Measurements from ENCODE around the gene SPIRE2. TPM values are rescaled to one million over a fixed set of nuclear protein-coding genes. Genes with fewer than 3 reads are reported as not detected.
A peak's percentile ranks its signal among the peaks of the same experiment; 100 is the strongest.

Gene SPIRE2
- total and polyA plus RNA-seq, 9 of the 15 experiments (the other 6 are each of a cell fraction or from before 2014, with no cell fraction given) = 0.70 to 7.5 (median 4.6) TPM

GRCh38 chr16:89847051-89847939 lies 19.0 kb downstream of the SPIRE2 start:
- H3K36me3 ChIP-seq (ENCODE audit: control insufficient read depth, insufficient read depth, low read length) = no peaks in the 10 kb centered on the region
- H2AFZ ChIP-seq (ENCODE audit: low read depth, low read length) = no peak overlapping the region
- no peaks in the 10 kb centered on the region for H3K27me3 ChIP-seq (ENCODE audit: control insufficient read depth in 2 of 2, insufficient read depth in 2 of 2, low read length in 2 of 2)
- BruUV-seq (replicated peaks) = no TSS peak
- WGBS (ENCODE audit: insufficient coverage, low coverage, missing lambda C conversion rate) = 49% methylated on average over 26 of the region's 26 CpGs
- peaks cover 0 to 36% of the 10 kb centered on the region in 2 experiments; a peak in 3 of 5 replicates for H3K4me1 ChIP-seq (replicated peaks in 1 of 2; ENCODE audit: control insufficient read depth in 2 of 2, insufficient read depth in 2 of 2, low read length in 2 of 2)
- ChIA-PET POLR2A (no interaction called here), CTCF (ENCODE audit: low intra/inter-chr PET ratio) (no interaction called here)
- DNase-seq (ENCODE audit: extremely low read depth in 1 of 4, low spot score in 3 of 4) (no peak), ATAC-seq (no peak), FAIRE-seq (no peak)
- H4K20me1 ChIP-seq (replicated peaks; ENCODE audit: control insufficient read depth, insufficient read depth, low read length) = no peaks in the 10 kb centered on the region
- no peak for TF ChIP-seq MLLT1 (IDR thresholded peaks at IDR 0.05)
- TF ChIP-seq, protein P1, sequence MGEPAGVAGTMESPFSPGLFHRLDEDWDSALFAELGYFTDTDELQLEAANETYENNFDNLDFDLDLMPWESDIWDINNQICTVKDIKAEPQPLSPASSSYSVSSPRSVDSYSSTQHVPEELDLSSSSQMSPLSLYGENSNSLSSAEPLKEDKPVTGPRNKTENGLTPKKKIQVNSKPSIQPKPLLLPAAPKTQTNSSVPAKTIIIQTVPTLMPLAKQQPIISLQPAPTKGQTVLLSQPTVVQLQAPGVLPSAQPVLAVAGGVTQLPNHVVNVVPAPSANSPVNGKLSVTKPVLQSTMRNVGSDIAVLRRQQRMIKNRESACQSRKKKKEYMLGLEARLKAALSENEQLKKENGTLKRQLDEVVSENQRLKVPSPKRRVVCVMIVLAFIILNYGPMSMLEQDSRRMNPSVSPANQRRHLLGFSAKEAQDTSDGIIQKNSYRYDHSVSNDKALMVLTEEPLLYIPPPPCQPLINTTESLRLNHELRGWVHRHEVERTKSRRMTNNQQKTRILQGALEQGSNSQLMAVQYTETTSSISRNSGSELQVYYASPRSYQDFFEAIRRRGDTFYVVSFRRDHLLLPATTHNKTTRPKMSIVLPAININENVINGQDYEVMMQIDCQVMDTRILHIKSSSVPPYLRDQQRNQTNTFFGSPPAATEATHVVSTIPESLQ (CRISPR knock-in tag; IDR thresholded peaks at IDR 0.05) = no peak
- no peak for TF ChIP-seq ZNF253 (CRISPR knock-in tag; conservative IDR thresholded peaks at IDR 0.05)
- no peak for TF ChIP-seq ARID3B (CRISPR knock-in tag; IDR thresholded peaks at IDR 0.05; ENCODE audit: borderline replicate concordance)
- H3K9me1 ChIP-seq (ENCODE audit: control insufficient read depth, insufficient read depth, low read length) = no peaks in the 10 kb centered on the region
- intact Hi-C loops (cut with micrococcal nuclease) (no loop called here), in situ Hi-C loops (cut with MboI) (no loop called here)
- H3K4me3 ChIP-seq = no peak overlapping the region
- no peaks in the 10 kb centered on the region for H3K9me3 ChIP-seq (replicated peaks; ENCODE audit: control insufficient read depth, insufficient read depth, low read depth, low read length)
- H3K9ac ChIP-seq (ENCODE audit: insufficient read depth in 1 of 2, low read depth in 2 of 2, low read length in 2 of 2) = peak overlapping the region in 1 of 2 experiments; percentile 68; a peak in 2 of 4 replicates
- H3K4me2 ChIP-seq (ENCODE audit: insufficient read depth, low read length) = no peak overlapping the region
- H3K27ac ChIP-seq (ENCODE audit: extremely low read depth, low read depth, low read length) = no peak overlapping the region
- no peaks in the 10 kb centered on the region for H3K79me2 ChIP-seq (ENCODE audit: control insufficient read depth, insufficient read depth, low read length)

Measured in K562 (cell line).